GM19468 (cell line): ENCODE data around the gene TTLL8.

Source experiments
- ATAC-seq: cut with Tn5 transposase; IDR thresholded peaks from one replicate; pipeline ENCODE4 v1.9.1; 2021; ENCODE audit warnings: mild to moderate bottlenecking, moderate library complexity, moderate number of reproducible peaks; ENCODE audit not compliant: unreplicated experiment; ENCODE audit errors: extremely low read depth

Gene TTLL8

DNA sequence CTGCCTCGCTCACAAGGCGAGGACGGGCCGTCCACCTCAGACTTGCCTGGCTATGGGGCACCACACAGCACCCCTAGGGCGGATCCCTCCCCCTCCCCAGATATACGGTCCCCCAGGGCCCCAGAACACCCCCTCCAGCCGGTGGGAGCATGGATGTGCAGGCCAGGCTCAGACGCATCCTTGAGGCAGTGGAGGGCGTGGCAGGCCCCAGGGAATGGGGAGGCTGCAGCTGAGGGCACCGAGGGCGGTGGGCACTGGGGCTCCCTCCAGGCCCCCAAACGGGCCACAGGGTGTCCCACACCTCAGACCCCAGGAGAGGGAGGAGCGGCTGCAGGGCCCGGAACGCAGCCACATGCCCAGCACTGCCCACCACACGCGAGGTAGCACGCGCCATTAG is 12.1 kb downstream of the TTLL8 start:
- ATAC-seq: no peak

DNA sequence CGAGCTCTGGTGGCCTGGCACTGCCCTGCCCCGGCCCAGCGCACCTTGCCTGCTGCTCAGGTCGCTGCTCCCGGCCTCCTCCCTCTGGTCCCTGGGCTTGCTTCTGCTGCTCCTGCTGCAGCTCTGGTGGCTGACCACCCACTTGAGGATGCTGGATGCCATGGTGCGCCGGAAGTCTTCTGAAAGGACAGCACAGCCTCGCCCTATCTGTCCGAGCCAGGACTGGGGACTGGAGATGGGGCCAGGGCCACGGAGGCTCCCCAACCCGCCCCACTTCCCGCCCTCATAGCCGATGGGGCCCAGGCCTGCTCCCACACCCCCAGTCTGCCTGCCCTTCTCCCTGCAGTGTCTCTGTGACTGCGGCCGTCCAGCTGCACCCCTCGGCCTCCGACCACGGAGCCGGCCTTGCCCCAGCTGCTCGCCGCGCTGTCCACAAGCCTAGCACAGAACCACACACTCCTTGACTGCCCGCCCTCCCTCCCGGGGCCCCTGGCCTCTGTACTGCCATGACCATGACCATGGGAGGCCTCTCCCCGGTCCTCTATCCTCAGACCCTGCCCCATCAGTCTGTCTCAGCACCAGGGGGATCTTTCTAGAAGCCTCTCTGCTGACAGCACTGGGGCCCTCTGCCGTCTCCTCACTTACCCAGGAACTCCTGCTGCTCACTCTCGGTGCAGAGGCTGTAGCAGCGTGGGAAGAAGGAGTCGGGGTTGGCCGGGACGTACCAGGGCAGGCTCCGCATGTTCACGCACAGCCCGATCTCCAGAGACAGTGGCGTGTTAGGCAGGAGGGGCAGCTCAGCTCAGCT is 12.7 kb downstream of the TTLL8 start:
- no peak for ATAC-seq

DNA sequence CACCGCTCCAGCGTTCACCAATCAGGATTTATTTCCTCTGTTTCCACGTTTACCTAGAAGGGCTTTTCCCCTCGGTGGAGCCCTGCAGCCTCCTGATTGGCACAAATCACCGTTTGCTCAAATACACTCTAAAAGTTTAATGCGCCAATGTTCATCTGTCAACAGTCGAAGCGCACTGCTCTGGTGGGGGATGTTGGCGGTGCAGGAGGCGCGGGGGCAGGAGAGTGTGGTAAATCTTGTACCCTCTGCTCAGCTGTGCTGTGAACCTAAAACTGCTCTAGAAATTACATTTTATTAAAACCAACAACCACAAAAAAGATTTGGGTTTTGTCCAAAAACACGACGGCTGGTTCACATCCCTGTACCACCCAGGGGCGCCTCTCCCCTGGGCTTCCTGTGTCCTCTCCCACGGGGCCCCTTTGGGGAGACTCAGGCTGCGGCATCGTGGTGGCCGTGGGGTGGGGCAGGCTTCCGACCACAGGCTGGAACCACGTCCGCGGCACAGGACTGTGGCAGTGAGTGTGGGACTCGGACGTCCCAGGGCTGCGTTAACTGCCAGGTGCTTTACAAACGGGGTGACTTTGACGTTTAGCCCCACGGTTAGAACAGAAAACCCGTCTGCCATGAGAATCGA is 13.5 kb downstream of the TTLL8 start:
- no peak for ATAC-seq

DNA sequence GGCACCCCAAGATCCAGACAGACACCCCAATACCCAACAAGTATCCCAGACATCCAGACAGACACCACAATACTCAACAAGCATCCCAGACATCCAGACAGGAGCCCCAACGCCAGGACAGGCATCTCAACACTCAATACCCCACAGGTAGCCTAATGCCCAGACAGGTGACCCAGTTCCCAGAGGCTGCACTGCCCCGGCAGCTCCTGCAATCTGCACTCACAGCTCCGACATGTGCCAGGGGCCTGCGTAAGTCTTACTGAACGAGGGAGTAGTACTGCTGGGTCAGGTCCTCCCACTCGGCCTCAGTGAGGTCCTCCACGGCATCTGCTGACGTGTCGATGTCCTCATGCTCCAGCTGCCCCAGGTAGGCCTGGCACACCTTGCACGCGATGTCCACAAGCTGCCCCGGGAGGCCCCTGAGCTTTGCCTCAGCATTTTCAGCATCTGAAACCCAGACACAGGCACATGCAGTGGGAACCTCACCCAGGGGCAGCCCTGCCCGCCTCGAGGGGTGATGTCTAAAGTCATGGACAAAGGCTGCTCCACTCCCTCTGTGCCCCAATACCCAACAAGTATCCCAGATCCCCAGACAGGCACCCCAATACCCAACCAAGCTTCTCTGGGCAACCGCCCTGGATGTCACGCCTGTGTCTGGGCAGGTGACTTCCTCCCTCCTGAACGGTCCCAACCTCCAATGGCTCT is 16.6 kb downstream of the TTLL8 start:
- no peak for ATAC-seq

DNA sequence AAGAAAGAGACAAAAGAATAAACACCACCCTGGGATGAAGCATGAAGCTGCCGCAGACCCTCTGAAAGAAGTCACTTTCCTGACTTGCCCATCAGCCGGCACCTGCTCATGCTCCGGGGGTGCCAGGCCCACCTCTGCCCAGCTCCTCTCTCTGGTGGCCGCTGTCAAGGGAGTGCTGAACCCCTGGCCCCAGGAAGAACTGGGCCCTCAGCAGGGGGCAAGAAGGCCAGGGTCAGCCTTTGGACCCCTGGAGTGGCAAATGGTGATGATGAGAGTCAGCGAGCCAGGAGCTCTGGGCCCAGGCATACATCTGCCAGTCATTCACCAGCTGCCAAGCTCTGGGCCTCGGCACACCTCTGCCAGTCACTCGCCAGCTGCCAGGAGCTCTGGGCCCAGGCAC is 17.4 kb downstream of the TTLL8 start:
- ATAC-seq: no peak

DNA sequence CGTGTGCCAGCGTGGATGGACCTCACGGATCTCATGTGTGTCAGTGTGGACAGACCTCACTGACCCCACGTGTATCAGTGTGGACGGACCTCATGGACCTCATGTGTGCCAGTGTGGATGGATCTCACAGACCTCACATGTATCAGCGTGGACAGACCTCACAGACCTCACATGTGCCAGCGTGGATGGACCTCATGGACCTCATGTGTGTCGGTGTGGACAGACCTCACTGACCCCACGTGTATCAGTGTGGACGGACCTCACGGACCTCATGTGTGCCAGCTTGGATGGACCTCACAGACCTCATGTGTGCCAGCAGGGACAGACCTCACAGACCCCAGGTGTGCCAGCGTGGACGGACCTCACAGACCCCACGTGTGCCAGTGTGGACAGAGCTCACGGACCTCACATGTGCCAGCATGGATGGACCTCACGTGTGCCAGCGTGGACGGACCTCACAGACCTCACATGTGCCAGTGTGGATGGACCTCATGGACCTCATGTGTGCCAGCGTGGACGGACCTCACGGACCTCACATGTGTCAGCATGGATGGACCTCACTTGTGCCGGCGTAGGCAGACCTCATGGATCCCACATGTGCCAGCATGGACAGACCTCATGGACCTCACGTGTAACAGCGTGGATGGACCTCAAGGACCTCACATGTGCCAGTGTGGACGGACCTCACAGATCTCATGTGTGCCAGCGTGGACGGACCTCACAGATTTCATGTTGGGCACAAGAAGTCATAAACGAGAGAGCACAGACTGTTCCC is 18.2 kb downstream of the TTLL8 start:
- no peak for ATAC-seq

DNA sequence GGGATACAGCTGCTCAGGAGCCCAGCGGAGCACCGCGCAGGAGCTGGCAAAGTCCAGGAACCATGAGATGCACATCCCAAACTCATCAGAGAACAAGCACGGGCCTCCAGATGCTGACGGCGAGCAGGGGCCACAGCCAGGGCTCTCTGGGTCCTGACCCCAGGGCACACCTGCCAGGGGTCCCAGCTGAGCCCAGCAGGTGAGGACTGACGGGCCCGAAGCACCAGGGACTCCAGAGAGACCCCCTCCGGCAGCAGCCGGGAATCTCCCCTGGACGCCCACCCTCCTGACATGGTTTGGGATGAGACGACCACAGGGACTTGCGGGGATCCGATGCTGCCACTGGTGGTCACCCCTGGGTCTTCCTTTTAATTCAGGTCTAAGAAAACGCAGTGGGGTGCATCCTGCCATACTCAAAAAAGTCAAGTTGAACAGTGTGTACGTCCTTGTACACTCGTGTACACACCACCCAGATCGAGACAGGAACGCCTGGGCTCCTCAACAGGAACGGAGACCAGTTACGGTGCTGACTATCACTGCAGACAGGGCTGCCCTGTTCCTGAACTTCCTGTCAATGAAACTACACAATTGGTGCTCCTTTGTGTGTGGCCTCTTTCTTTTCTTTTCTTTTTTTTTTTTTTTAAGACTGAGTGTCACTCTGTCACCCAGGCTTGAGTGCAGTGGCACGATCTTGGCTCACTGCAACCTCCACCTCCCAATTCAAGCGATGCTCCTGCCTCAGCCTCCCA is 21.9 kb downstream of the TTLL8 start:
- ATAC-seq: no peak

DNA sequence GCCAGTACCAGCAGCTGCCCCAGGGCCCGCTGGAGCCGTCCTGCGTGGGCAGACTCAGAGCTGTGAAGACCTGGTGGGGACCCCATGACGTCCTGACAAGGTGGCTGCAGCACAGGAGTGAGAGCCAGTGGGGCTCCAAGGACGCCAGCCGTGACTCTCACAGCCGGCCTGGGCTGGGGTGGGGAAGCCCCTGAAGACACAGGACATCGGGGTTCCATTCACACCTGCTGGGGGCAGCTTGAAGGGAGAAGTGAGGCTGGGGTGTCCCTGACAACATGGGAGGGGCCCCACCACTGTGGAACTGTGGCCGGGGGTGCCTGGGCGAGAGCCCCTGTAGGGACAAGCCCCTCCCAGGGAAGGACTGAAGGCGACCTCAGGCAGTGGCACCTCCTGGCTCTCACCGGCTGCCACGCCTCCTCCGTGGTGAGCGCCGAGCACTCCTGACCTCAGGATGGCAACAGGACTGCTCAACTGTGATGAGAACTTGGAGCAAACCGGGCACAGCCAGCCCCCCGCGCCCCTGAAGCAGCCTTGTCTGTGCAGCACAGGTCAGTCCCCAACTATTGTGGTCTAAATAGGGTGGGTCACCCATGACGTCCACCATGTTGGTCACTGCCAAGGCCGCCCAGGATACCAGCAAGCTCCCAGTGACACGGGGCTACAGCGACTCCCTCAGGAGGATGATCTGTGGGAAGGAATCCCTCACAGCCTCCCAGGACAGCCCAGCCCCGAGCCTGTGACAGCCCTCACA is 22.8 kb downstream of the TTLL8 start:
- ATAC-seq: no peak

DNA sequence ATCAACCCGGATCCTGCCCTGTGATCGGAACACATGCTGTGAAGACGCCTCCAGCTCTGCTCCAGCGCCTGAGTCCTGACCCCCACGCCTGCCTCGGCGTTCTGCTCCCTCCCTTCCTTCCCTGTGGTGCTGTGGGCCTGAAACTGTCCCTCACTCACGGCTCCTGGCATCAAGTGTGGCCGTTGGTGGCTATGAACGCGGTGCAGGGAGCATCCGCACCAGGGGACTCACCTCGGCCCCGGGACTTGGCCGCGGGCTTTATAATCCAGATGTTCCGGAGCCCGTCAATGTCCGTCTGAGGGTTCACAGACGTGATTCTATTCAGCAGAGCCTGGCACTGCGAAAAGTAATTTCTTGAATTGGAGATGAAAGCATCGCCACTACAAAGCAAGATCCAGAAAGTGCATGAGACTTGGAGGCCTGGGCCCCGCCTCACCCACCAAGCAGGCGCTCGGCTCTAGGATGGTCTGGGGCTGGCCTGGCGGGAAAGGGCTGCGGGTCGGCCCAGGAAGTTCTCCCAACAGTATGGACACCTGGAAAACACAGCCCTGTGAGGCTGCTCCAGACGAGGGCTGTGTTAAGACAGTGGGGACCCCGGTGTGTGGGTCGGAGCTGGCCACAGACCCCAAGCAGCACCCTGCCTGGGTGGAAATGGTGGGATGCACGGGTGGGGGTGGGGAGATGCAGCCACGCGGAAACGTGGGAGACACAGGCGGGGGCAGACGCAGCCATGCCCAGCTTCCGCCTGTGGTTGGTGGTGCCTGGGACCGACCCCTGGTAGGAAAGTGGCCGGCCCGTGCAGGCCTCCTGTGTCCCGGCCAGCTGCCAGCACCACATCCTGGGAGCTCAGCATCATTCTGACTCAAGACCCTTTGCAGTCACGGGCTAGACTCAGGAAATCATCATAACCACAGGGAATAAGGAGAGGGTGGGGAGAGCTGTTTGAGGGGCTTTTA is 23.7 kb downstream of the TTLL8 start:
- no peak for ATAC-seq

DNA sequence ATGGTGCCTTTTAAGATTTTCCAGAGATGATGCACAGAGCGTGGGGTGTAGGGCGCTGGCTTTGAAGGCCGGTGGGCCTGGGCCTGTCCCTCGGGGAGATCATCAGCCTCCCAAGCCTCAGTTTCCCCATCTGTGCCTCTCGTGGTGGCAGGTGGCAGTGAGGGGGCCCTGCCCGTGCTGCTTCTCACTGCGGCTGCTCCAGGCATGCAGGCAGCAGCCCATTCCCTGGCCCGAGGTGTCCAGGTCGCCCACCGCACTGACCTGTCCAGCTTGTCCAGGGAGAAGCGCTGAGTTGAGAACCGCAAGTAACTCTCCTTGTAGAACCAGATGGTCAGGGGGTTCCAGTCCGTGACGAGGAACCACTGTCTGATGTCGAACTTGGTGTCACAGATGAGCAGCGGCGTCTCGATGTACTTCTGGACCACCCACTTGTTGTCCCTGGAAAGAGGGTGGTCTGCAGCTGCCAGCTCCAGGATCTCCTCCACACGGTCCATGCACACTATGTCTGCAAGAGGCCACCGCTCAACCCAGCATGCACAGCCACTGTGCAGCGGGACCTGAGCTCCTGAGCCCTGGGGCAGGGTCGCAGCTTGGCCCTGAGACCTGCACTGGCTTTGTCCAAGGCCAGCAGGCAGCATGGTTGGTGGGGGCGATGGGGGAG is 25.0 kb downstream of the TTLL8 start:
- no peak for ATAC-seq

DNA sequence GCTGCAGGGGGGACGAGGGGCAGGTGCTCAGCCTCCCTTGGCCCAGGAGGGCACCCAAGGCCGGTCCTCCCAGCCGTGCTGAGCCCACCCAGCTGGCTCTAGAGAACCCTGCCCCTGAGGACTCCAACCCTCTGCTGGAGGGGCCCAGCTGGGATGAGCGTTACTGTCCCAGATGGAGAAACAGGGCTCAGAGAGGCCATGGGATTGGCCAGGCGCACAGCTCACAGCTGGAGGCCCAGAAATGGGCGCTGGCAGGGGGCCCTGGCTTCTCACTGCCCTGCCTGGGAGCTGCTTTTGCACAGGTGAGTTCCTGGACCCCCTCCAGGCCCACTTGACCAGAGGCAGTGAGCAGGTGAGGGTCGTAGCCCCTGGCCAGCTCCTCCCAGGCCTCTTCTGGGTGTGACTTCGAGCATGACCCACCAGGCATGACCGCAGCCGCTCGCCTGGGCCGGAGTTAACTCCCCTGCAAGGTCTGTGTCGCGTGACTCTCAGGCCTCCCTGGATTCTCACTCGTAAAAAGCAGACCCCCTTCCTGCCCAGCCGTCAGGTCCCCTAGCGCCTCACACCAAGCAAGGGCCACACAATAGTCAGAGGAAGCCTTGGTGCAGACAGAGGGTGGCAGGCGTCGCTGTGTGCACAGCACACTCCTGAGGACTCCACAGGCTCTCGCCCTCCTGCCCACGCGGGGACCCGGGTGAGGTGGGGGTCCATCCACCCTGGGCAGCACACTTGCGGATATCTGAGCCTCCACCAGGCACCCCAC is 25.8 kb downstream of the TTLL8 start:
- no peak for ATAC-seq

DNA sequence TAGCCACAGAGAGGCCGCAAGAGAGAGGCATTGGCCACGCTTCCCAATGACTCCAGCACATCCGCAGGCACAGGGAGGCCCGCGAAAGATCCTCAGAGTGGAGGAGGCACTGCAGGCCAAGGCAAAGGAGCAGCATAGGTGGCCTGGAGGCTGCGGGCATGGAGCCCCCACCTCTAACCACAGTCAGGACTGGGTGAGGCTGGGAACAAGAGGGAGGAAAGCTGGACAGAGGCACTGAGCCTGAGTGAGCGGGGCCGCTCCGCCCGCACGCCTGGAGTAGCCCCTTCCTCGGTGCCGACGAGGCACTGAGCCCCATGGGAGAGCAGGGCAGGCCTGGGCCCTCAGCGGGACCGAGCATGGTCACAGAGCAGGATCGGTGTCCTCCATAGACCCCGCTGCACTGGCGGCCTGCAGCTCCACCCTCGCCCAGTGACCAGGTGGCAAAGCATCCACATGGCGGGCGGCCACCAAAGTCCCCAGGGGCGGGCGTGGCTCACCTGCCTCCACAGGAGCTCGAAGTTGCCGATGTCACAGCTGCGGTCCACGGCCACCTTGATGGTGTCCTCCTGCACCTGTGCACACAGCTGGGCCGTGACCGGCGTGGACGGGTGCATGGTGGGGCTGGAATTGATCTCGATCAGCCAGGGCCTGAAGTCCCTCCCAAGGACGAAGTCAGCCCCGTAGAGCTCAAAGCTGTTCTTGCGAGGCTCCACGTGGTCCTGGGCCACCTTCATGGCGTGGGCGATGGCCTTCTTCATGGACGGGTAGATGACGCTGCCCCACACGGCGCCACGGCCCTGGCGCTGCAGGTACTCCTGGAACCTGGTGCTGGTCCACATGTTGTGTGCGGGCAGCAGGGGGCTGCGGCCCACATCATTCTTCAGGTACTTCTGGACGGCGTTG is 26.7 kb downstream of the TTLL8 start:
- no peak for ATAC-seq

DNA sequence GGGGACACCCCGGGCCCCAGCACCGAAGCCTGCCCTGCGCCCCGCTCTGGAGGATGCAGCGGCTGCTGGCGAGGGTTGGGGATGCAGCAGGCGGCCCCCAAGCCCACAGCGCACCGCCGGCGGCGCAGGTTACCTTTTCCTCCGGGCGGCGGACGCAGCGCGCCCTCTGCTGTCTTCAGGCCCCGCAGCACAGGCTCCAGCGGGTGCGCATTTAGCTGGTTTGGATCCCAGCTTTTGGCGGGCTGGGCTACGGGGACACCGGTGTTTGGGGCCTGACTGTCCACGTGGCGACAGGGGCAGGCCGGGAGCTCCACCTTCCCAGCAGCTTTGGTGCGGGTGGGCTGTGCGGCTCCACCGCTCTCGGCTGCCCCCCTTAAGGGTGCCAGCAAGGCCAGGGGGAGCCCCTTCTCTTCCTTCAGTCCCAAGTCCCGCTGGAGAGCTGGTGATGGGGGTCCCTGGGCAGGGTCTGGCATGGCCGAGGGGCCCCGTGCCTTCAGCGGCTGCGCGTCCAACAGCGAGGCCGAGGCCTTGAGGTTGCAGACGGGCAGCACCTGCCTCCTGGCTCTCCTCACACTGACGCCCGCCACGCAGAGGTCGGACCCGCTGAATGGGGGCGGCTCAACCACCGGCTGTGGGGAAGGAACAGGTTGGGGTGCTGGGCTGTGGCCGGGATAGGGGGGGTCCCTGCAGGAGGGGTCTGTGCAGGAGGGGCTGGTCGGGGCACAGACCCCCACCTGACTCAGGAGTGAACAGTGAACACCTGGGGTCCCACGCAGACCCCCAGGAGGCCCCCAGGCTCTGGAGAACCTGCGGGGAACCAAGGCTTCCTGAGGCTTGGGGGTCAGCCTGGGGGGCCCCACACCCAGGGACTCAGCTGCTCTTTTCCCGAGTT is 27.6 kb downstream of the TTLL8 start:
- no peak for ATAC-seq

DNA sequence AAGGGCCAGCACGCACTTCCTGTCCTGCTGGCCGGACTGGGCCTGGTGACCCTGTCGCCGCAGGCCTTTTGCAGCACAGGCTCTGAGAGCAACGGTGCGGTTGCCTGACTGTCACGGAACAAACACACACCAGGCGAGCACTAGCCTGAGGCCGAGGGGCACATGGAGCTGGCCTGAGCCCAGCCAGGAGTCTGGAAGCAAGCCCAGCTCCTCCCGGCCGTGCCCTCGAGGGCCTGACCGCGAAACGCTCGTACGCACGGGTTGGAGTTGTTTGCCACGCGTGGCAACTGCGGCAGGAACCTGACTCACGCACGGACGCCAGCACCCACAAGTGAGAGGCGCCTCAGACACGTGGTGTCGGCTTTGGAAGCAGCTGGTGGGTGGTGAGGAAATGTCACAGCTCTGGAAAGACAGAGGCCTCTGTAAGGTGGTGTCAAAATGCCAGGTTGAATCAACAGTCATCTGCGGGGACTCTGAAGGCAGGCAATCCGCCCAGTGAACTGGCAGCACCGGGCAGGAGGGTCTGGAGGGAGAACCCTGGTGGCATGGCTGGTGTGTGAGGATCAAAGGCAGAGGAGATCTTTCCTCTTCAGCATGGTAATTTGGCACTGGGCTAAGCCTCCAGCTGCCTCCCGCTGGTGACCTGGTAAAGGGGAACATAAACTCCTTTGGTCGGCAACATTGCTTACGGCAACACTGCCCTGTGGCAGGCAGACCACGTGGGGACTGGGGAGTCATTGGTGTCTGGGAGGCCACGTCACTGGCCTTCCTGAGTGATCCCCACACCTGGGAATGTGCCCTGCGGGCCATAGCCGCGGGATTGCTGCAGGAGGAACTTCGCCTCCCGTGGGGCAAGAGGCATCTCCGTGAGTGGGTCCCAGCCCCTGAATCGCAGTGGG is 30.2 kb downstream of the TTLL8 start:
- no peak for ATAC-seq
